Osteoblast (primary cell): ENCODE data around the gene ATP10D. TPM values are rescaled to one million over a fixed set of nuclear protein-coding genes. Genes with fewer than 3 reads are reported as not detected.

Experiments
- DNase-seq: peaks from one replicate; pipeline ENCODE4 v3.0.0; 2011; ENCODE audit warnings: low spot score, mixed read lengths; ENCODE audit not compliant: insufficient read length; ENCODE audit errors: missing footprints
- H2AFZ ChIP-seq: 2 replicates; pipeline ENCODE4 v1.6.0; 2011; ENCODE audit warnings: mild to moderate bottlenecking, low read length
- H3K27ac ChIP-seq: 2 replicates; pipeline ENCODE4 v1.5.1; 2011; ENCODE audit warnings: mild to moderate bottlenecking, low read depth, low read length, moderate library complexity
- H3K27me3 ChIP-seq: 2 replicates; pipeline ENCODE4 v1.6.0; 2012; ENCODE audit warnings: mild to moderate bottlenecking, control low read depth, inconsistent platforms, low read length, moderate library complexity; ENCODE audit not compliant: insufficient read depth
- H3K36me3 ChIP-seq: 2 replicates; pipeline ENCODE4 v1.5.1; 2011; ENCODE audit warnings: mild to moderate bottlenecking, low read length, control low read depth, moderate library complexity; ENCODE audit not compliant: insufficient read depth
- H3K4me1 ChIP-seq: 2 replicates; pipeline ENCODE4 v1.5.1; 2011; ENCODE audit warnings: mild to moderate bottlenecking, low read length, control low read depth, moderate library complexity; ENCODE audit not compliant: insufficient read depth
- H3K4me2 ChIP-seq: 2 replicates; pipeline ENCODE4 v1.6.0; 2011; ENCODE audit warnings: mild to moderate bottlenecking, low read length; ENCODE audit not compliant: insufficient read depth
- H3K4me3 ChIP-seq: fragments of 200-600 bp; sonication (generic); 3 replicates; pipeline ENCODE4 v1.5.1; 2012; ENCODE audit warnings: mild to moderate bottlenecking, low read length, inconsistent platforms; ENCODE audit not compliant: insufficient read depth
- H3K79me2 ChIP-seq: 2 replicates; pipeline ENCODE4 v1.6.0; 2012; ENCODE audit warnings: mild to moderate bottlenecking, low read length, control low read depth, inconsistent platforms; ENCODE audit not compliant: insufficient read depth
- H3K9me3 ChIP-seq: 2 replicates; pipeline ENCODE4 v1.5.1; 2011; ENCODE audit warnings: low read depth, low read length, control low read depth
- H4K20me1 ChIP-seq: 2 replicates; pipeline ENCODE4 v1.6.0; 2012; ENCODE audit warnings: mild to moderate bottlenecking, low read length, control low read depth; ENCODE audit not compliant: insufficient read depth
- total RNA-seq: library from RNA; depleted of rRNA; stranded (reverse); fragments of >200 nt; gene quantifications from 2 replicates; pipeline ENCODE4 v1.2.3, GENCODE V29; 2012
- TF ChIP-seq, protein P1 (sequence below): IDR thresholded peaks from 2 replicates; pipeline ENCODE4 v1.5.1; 2011; ENCODE audit warnings: mild to moderate bottlenecking, low read depth, low read length, moderate library complexity; ENCODE audit errors: extremely low read depth

The ATP10D gene
- total RNA-seq, 1 donor: 51.8 TPM

DNA sequence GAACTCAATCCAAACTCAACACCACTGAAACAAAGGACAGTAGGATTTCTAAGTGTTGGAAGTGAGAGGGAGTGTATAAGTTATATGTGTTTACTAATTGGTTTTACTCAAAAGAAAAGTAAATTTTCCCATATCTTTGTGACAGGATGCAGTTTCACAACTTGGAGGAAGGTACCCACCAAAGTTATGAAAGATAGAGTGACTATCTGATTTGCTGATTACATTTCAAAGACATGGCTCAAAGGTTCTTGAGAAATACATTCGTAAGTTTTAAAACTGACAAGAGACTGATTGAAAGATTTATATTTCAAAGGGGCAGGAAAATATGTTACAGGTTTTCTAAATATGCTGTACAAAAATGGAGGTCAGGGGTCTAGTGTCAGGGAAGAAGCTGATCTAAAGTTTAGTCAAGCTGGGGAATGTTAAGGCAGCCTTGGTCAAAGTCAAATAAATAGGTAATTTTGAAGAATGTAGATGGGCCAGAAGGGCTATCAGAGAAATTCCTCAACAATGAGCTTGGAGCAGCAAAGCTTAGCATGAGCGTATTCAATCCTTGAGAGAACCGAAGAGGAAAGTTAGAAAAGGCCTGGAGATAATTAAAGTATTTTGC is 11.8 kb upstream of the ATP10D start:
- Histone ChIP-seq H3K4me2 (no peak overlapping the region), H3K27me3 (no peaks in the 10 kb centered on the region), H3K36me3 (no peaks in the 10 kb centered on the region), H3K4me1 (peaks cover 22% of the 10 kb centered on the region), H3K79me2 (no peaks in the 10 kb centered on the region), H3K9me3 (no peaks in the 10 kb centered on the region), H2AFZ (no peak overlapping the region), H3K27ac (no peak overlapping the region), H3K4me3 (no peak overlapping the region), H4K20me1 (no peaks in the 10 kb centered on the region)
- no peak for DNase-seq
- TF ChIP-seq, protein P1, sequence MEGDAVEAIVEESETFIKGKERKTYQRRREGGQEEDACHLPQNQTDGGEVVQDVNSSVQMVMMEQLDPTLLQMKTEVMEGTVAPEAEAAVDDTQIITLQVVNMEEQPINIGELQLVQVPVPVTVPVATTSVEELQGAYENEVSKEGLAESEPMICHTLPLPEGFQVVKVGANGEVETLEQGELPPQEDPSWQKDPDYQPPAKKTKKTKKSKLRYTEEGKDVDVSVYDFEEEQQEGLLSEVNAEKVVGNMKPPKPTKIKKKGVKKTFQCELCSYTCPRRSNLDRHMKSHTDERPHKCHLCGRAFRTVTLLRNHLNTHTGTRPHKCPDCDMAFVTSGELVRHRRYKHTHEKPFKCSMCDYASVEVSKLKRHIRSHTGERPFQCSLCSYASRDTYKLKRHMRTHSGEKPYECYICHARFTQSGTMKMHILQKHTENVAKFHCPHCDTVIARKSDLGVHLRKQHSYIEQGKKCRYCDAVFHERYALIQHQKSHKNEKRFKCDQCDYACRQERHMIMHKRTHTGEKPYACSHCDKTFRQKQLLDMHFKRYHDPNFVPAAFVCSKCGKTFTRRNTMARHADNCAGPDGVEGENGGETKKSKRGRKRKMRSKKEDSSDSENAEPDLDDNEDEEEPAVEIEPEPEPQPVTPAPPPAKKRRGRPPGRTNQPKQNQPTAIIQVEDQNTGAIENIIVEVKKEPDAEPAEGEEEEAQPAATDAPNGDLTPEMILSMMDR: no peak

DNA sequence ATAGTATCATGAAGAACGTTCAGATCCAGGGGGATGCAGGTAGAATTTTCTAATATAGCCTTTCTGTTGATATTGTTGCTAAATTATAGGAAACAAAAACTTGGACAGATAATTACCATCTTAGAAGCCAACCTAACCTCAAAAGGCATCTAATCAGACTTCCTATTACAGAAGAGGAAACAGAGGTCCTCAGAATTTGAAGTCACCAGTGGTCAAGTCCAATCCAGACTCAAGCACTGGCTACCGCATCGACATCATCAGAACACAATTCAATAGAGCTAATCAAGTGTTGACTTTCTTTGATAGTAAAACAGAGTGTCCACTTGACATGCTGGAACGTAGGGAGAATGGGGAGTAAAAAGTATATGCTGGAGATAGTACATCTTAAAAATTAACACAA is 10.3 kb upstream of the ATP10D start:
- Histone ChIP-seq H3K27me3 (no peaks in the 10 kb centered on the region), H3K4me1 (peaks cover 9% of the 10 kb centered on the region), H3K9me3 (no peaks in the 10 kb centered on the region), H3K4me2 (no peak overlapping the region), H4K20me1 (no peaks in the 10 kb centered on the region), H2AFZ (no peak overlapping the region), H3K27ac (no peak overlapping the region), H3K79me2 (no peaks in the 10 kb centered on the region), H3K4me3 (no peak overlapping the region), H3K36me3 (no peaks in the 10 kb centered on the region)
- DNase-seq: no peak
- TF ChIP-seq, protein P1: no peak

- Histone ChIP-seq H3K4me2 (no peak overlapping the region), H3K27ac (no peak overlapping the region), H3K4me3 (no peak overlapping the region), H3K27me3 (no peaks in the 10 kb centered on the region), H3K9me3 (no peaks in the 10 kb centered on the region), H2AFZ (no peak overlapping the region), H4K20me1 (no peaks in the 10 kb centered on the region), H3K79me2 (no peaks in the 10 kb centered on the region), H3K4me1 (peaks cover 4% of the 10 kb centered on the region), H3K36me3 (no peaks in the 10 kb centered on the region)
- no peak for DNase-seq
- TF ChIP-seq, protein P1: no peak
Measured at GRCh38 chr4:47475411-47475810, 9.7 kb upstream of the ATP10D start.

- no peak overlapping the region for H3K4me3 ChIP-seq
- H4K20me1 ChIP-seq: no peaks in the 10 kb centered on the region
- no peaks in the 10 kb centered on the region for H3K27me3 ChIP-seq
- no peak overlapping the region for H3K27ac ChIP-seq
- no peak overlapping the region for H3K4me2 ChIP-seq
- no peaks in the 10 kb centered on the region for H3K9me3 ChIP-seq
- H3K79me2 ChIP-seq: no peaks in the 10 kb centered on the region
- H3K36me3 ChIP-seq: no peaks in the 10 kb centered on the region
- no peak overlapping the region for H2AFZ ChIP-seq
- DNase-seq: no peak
- TF ChIP-seq, protein P1: no peak
- peaks cover 5% of the 10 kb centered on the region for H3K4me1 ChIP-seq
Measured at GRCh38 chr4:47478804-47479203, 6.3 kb upstream of the ATP10D start.
